ENCODE measurements around the gene TRAPPC11. TPM values are rescaled to one million over a fixed set of nuclear protein-coding genes. Genes with fewer than 3 reads are reported as not detected.
A peak's percentile ranks its signal among the peaks of the same experiment; 100 is the strongest.

The TRAPPC11 gene
- total RNA-seq: 26.3 to 34.9 TPM (median 30.2 TPM) in 3 replicates
- long read RNA-seq, full-length matches to known transcripts: 4 of 6 reads
- long read RNA-seq, partial matches to known transcripts: 0 of 6 reads
- long read RNA-seq, other reads (novel, unspliced or antisense): 2 of 6 reads

DNA sequence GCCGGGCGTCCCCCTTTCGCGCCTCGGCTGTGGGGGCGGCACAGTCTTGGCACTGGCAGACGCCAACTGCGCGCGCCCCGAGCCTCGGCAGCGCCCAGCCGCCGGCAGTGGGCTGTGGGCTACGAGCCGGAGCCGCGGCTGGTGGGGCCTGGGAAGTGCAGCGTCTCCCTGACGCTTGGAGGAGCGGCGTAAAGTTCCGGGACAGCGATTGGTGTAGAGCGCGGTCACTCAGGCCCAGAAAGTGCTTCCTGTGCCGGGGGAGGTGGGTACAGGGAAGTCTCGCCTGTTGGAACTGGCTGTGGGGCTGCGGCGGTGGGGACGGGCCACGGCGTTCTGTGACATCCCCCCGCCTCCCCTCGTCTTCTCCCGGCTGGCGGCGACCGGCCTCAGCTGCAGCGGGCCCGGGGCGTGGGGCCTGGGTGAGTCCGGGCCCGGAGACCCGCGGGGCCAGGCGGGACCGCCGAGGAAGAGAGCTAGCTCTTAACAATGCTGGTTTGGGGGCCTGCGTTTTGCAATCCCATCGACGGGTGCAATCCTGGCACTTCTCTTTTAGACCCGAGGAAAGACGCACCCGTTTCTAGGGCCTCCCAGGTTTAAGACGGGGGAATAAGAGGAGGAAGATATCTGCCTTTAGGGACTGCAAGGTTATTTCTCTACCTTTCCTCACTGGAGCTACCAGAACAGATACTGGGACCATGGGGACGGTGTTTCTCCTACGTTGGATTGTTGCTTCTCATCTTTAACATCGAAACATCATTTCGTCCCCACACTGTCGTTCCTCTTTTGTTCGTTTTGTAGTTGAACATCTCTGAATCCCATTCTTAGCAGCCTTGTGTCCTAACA lies at the start of gene TRAPPC11, which contains the start of gene RWDD4:
Gene TRAPPC11 (plus strand): TSS at position 265 of the 843 bp plus-strand sequence. CDS start 4,575 bp downstream, outside the sequence.
Gene RWDD4 (minus strand): TSS at position 157 of the 843 bp plus-strand sequence. CDS start 233 bp downstream, outside the sequence.
- no peaks in the 10 kb centered on the region for H3K27me3 Mint-ChIP-seq (ENCODE audit: low read depth)
- H3K4me1 Mint-ChIP-seq (ENCODE audit: low read depth): peaks cover 34% of the 10 kb centered on the region
- TF ChIP-seq CTCF (IDR thresholded peaks at IDR 0.05): peak; percentile 56
- no peaks in the 10 kb centered on the region for H3K36me3 Mint-ChIP-seq (ENCODE audit: low read depth)
- H3K4me3 Mint-ChIP-seq (ENCODE audit: unreplicated experiment): peak within 1 kb of the TSS; percentile 91
- H3K9me3 Mint-ChIP-seq (ENCODE audit: low read depth): no peaks in the 10 kb centered on the region
- peak within 1 kb of the TSS; percentile 97 for H3K27ac Mint-ChIP-seq (ENCODE audit: unreplicated experiment)
- DNase-seq (ENCODE audit: low spot score): peak; percentile 99

DNA sequence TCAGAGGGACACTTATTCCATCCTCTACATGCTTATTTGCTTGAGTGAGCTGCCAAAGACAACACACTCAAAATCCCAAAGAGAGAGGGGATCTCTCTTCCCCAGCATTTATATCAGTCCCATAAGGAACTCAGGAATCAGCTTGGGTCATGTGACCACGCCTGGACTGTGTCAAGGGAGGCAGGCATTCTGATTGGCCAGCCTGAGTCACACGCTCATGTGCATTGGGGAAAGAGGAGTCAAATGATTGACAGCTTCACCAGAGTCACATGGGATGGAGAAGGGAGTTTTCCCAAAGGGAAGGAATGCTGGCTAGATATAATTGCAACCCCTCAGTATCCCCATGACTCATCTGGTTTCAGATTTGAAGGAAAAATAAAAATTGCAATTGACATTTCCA lies 49.1 kb upstream of the TRAPPC11 start:
- TF ChIP-seq CTCF (IDR thresholded peaks at IDR 0.05): no peak
- H3K27ac Mint-ChIP-seq (ENCODE audit: unreplicated experiment): no peak overlapping the region
- H3K9me3 Mint-ChIP-seq (ENCODE audit: low read depth): no peaks in the 10 kb centered on the region
- no peaks in the 10 kb centered on the region for H3K36me3 Mint-ChIP-seq (ENCODE audit: low read depth)
- H3K4me1 Mint-ChIP-seq (ENCODE audit: low read depth): peaks cover 13% of the 10 kb centered on the region
- DNase-seq (ENCODE audit: low spot score): no peak
- H3K27me3 Mint-ChIP-seq (ENCODE audit: low read depth): peaks cover 4% of the 10 kb centered on the region
- no peak overlapping the region for H3K4me3 Mint-ChIP-seq (ENCODE audit: unreplicated experiment)

DNA sequence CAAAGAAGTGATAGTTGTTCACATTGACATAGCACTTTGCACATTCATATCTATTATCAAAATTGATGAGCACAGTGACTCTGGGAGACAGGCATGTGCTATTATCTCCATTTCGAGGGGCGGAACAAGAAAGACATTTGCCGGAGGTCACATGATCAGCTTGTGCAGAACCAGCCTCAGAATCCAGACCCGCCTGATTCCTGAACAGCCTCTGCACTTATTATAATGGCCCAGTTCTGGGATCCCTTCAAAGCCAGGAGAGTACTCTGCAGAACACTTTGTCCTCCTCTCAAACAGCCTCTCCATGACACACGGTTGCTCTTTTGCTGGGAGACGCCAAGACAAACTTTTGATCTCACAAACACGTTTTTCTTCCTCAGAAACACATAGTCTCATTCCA lies 48.5 kb upstream of the TRAPPC11 start:
- no peak for TF ChIP-seq CTCF (IDR thresholded peaks at IDR 0.05)
- Mint-ChIP-seq H3K4me1 (ENCODE audit: low read depth) (peaks cover 13% of the 10 kb centered on the region), H3K36me3 (ENCODE audit: low read depth) (no peaks in the 10 kb centered on the region), H3K4me3 (ENCODE audit: unreplicated experiment) (no peak overlapping the region), H3K27me3 (ENCODE audit: low read depth) (peaks cover 4% of the 10 kb centered on the region), H3K9me3 (ENCODE audit: low read depth) (no peaks in the 10 kb centered on the region), H3K27ac (ENCODE audit: unreplicated experiment) (peak overlapping the region; percentile 68)
- no peak for DNase-seq (ENCODE audit: low spot score)

GRCh38 chr4:183611210-183611830 lies 47.8 kb upstream of the TRAPPC11 start:
- Mint-ChIP-seq H3K36me3 (ENCODE audit: low read depth) (no peaks in the 10 kb centered on the region), H3K4me1 (ENCODE audit: low read depth) (peaks cover 13% of the 10 kb centered on the region), H3K27me3 (ENCODE audit: low read depth) (peaks cover 4% of the 10 kb centered on the region), H3K9me3 (ENCODE audit: low read depth) (no peaks in the 10 kb centered on the region), H3K27ac (ENCODE audit: unreplicated experiment) (no peak overlapping the region), H3K4me3 (ENCODE audit: unreplicated experiment) (no peak overlapping the region)
- no peak for TF ChIP-seq CTCF (IDR thresholded peaks at IDR 0.05)
- DNase-seq (ENCODE audit: low spot score): no peak
